NCI-H446 treated with DMSO at 0.1 percent for 48 hours (cell line): Measurements from ENCODE around the gene UNCX.

ENCODE experiments used
- DNase-seq: peaks from one replicate; lab custom pipeline; 2025; lab: John Stamatoyannopoulos, UW

UNCX gene

GRCh38 chr7:1243964-1244416, 11.3 kb downstream of the UNCX start:
- no peak for DNase-seq

GRCh38 chr7:1244700-1245523, 12.2 kb downstream of the UNCX start:
- DNase-seq, result no peak

- DNase-seq, result no peak
Measured at GRCh38 chr7:1245524-1246050, 12.9 kb downstream of the UNCX start.

DNA sequence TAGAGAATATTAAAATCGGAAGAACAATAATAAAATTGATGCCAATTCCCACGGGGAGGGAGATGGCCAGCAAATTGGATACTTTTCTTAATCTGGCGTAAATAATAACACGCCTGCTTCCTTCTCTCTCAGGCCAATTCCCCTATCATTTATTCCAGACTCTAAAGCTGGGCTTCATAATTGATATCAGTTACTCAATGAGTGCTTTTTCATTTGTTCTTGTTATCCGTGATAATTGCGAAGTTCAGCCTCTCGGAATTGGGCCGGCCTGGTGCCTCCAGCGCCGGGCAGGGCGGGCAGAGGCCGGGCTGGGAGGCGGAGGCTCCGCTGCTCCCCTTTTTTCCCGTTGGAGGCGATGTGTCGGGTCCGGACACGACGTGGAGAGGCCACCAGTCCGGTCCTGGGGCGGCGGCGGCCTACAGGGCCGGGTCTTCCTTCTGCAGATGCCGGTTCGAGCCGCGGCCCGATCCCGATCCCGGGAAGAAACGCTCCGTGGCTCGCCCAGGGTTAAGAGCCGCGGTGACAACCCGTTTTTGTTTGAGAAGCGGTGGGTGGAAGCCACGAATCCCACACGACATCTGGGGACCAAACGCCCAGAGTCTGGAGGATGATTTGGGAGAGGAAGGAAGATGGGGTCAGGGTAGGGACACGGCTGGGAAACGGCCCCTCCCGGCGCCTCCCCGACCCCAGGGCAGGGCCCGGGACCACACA, 13.6 kb downstream of the UNCX start:
- DNase-seq, result no peak

- no peak for DNase-seq
Measured at GRCh38 chr7:1246871-1247526, 14.3 kb downstream of the UNCX start.

GRCh38 chr7:1247527-1248041, 14.9 kb downstream of the UNCX start:
- no peak for DNase-seq

DNA sequence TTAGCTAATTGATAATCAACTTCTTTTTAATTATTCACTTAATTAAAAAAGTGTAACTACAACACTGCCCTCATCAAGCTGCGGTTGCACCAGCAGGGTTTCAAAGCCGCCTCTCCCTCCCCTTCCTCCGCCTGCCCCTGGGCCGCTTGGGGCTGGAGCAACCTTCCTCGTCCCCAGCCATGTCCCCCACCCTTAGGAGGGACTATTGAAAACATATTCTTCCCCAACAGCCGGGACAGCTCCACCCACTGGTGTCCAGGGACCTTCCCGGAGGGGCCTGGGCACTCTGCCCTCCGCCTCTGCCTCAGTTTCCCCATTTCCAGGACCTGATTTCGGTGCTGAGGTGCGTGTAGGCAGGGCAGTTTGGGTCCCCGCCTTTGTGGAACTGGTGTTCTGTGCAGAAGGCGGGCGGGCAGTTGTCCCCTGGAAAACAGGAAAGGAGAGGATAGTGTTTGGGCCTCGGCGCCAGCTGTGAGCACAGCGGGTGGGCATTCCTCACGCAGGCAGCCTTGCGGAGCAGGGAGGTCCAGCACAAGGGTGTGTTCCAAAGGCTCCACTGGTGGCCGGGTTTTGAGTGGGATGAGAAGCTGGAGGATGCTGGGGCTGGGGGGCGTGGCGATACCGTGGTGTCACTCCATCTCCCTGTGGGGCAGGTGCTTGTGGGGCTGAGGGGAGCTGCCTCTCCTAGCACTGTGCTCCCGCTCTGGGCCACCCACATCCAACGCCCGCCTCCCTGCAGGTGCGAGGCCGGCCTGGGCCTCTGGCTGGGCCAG, 15.7 kb downstream of the UNCX start:
- no peak for DNase-seq

DNA sequence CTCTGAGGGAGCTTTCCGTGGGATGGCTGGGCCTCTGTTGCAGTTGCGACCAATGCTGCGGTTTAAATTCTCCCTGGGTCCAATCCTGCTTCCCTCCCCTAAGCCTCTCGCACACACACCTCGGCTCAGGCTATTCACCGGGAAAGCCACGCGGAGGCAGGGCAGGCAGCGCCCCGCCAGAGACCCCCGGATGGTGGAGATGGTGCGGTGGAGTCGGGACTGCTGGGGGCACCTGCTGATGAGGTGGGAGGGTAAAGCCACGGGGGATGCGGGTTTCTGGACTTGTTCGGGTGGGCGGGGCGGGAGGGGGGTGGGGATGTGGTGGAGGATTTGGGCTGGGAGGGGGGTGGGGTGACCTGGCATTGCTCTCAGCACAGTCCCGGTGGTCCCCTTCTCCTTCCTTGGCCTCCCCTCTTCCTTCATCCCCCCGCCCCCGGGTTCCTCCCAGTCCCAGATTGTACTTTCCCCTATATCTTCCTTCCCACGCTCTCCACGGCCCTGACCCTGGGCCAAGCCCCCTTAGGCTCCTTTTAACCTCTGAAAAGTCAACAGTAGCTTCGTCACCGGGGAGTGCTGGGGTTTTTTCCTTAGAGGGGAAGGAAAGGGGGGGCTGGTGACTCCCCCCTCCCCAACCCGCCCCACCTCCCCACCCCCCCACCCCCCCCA, 16.4 kb downstream of the UNCX start:
- DNase-seq, result no peak

DNA sequence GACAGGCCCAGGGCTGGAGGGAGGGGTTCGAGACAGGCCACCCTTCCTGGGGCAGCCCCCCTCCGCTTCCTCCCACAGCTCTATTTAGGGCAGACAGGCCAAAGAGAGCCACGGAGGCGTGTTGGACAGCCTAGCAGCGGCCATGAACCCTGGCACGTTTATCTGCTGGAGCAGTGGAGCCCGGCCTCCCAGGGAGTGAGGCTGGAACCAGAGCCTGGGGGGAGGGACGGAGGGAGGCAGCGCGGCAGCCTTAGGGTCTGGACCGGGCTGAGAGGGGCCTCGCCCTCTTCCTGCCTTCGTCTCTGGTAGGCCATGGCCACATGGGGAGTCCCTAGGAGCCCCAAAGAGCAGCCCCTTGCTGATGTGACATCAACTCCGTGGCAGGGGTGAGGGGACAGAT, 17.1 kb downstream of the UNCX start:
- no peak for DNase-seq

DNA sequence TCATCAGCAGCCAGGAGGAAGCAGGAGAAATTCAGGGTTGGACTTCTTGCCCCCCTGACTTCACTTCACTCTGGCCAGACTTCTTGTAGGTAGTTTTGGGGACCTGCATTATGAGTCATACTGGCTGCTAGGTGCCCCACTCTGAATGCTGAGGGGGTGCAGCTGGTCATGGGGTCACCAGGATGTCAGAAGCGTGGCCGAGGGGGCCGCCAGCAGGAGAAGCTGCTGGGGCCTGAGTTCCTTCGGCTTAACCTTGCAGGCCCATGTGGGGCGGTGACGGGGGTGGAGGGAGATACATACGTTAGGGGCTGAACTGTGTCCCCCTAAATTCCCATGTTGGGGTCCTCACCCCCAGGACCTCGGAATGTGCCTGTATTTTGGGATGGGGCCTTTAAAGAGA, 18.2 kb downstream of the UNCX start:
- no peak for DNase-seq

GRCh38 chr7:1251796-1252539, 19.3 kb downstream of the UNCX start:
- DNase-seq, result no peak

GRCh38 chr7:1252540-1253090, 19.9 kb downstream of the UNCX start:
- no peak for DNase-seq

DNA sequence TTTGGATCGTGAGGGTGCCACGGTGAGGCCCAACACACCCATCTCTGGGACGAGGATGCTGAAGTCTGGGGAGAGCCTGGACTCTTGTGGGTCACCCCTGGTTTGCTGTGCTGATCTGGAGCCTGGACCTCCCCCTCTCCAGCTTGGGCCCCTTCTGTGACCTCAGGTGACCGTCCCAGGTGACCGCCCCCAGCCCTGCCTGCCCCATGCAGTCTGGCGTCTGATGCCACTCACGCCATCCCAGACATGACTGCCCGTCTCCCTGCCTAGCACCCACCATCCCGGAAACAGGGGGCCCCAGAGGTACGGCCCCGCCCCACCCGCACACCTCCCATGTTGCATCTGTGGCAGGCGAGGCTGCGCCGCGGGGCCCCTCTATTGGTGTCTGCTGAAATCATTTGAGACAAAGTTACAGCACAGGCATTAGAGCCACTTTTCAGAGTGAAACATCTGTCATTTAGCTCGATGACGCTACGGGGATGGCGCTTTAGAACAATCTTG, 21.1 kb downstream of the UNCX start:
- DNase-seq, result no peak

DNA sequence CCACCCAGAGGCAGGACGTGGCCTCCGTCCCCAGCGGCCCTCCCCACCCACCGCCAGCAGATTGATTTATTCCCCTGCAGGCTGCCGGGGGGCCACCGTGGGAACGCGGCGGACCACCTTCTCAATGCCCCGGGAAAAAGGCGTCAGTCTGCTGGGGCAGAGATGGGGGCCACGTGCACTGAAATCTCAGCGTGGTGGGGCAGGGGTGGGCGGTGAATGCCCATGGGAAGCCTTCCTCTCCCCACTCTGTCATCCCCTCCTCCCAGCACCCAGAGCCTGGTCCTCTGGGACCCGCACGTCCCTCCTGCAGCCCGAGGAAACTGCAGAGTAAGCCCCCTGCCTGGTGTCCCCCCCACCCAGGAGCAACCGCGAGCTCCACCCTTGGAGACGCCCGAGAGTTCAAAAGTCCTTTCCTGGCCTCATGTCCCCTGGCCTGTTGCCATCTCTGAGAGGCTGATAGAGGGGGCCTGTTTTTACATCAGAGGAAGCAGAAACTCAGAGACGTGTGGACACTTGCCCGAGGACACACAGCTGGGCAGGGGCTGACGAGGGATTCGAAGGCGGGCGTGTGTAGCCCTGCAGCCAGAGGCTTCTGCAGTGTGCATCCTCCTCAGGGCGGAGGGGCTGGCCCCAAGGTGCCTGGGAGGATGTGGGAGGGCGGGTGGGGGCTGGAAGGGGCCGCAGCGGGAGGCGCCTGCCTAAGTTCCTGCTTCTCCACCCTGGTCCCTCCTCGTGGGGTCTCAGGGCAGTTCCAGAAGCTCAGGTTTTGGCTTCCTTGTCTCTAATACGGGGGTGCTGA, 21.8 kb downstream of the UNCX start:
- no peak for DNase-seq

- DNase-seq, result no peak
Measured at GRCh38 chr7:1255080-1255816, 22.6 kb downstream of the UNCX start.

GRCh38 chr7:1255817-1256340, 23.2 kb downstream of the UNCX start:
- DNase-seq, result no peak

GRCh38 chr7:1256621-1257020, 23.9 kb downstream of the UNCX start:
- no peak for DNase-seq

DNA sequence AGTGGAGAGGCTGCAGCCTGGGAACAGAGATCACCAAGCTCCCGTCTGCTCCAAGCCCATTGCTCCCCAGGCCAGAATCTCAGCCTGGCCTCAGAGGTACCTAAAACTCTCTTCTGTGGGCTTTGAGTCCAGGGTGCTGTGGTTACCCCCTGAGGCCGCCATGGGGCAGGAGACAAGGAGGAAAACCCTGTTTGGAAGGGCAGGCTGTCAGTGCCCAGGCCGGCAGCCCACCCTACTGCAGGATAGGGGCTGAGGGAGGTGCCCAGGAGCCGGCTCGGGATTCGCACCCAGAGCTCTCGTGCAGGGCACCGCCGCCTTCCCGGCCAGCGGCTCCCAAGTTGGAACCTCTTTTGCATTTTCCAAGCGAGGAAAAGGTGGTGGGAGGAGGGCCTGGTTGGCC, 24.5 kb downstream of the UNCX start:
- no peak for DNase-seq
